ENCODE results near the gene PIWIL4. TPM values are rescaled to one million over a fixed set of nuclear protein-coding genes. Genes with fewer than 3 reads are reported as not detected.

PIWIL4 gene
- total RNA-seq, 1 donor from 2014 or later = 2.6 TPM

DNA sequence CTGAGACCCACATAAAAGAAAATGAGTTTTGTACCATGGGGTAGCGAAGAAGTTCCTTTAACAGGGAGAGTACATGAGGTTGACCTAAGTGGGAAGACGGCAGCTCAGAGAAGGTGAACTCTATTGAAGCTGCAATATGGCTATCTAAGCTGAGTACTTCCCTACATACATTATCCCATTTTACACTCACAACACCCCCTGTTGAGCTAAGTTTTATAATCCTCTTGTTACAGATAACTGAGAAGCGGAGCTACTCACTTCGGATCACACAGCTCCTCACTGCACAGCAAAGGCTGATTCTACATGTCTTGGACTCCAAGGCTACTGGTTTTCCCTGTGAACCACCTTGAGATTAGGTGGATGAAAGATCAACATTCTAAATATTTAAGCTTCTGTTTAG lies 8.2 kb upstream of the PIWIL4 start:
- DNase-seq (ENCODE audit: low spot score) = no peak
- TF ChIP-seq, protein P1, sequence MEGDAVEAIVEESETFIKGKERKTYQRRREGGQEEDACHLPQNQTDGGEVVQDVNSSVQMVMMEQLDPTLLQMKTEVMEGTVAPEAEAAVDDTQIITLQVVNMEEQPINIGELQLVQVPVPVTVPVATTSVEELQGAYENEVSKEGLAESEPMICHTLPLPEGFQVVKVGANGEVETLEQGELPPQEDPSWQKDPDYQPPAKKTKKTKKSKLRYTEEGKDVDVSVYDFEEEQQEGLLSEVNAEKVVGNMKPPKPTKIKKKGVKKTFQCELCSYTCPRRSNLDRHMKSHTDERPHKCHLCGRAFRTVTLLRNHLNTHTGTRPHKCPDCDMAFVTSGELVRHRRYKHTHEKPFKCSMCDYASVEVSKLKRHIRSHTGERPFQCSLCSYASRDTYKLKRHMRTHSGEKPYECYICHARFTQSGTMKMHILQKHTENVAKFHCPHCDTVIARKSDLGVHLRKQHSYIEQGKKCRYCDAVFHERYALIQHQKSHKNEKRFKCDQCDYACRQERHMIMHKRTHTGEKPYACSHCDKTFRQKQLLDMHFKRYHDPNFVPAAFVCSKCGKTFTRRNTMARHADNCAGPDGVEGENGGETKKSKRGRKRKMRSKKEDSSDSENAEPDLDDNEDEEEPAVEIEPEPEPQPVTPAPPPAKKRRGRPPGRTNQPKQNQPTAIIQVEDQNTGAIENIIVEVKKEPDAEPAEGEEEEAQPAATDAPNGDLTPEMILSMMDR (IDR thresholded peaks at IDR 0.05) = no peak
- Mint-ChIP-seq H3K4me3 (ENCODE audit: unreplicated experiment) (no peak overlapping the region), H3K4me1 (ENCODE audit: low read depth) (peaks cover 46% of the 10 kb centered on the region), H3K9me3 (ENCODE audit: low read depth) (no peaks in the 10 kb centered on the region), H3K27ac (ENCODE audit: unreplicated experiment) (no peak overlapping the region), H3K27me3 (ENCODE audit: low read depth) (no peaks in the 10 kb centered on the region), H3K36me3 (ENCODE audit: low read depth) (no peaks in the 10 kb centered on the region)

DNA sequence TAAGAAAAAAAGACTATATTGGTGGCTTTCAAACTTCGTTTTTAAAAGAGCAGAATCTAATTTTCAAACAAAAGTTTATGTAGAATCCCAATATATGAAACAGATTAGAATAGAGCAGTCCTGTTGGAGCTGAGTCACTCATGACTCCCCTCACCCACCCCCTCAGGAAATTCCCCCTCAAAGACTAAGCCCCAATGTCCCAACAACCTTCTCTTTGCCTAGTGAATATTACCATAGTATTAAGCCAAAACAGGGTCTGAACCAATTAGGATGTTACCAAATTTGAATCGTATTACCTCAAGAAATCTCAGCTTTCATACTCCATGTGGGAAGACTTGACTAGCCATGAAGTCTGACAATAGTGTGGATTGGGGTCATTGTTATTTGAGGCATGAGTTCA lies 7.8 kb upstream of the PIWIL4 start:
- no peaks in the 10 kb centered on the region for H3K36me3 Mint-ChIP-seq (ENCODE audit: low read depth)
- H3K4me3 Mint-ChIP-seq (ENCODE audit: unreplicated experiment) = no peak overlapping the region
- peaks cover 48% of the 10 kb centered on the region for H3K4me1 Mint-ChIP-seq (ENCODE audit: low read depth)
- H3K27ac Mint-ChIP-seq (ENCODE audit: unreplicated experiment) = no peak overlapping the region
- no peak for DNase-seq (ENCODE audit: low spot score)
- H3K27me3 Mint-ChIP-seq (ENCODE audit: low read depth) = no peaks in the 10 kb centered on the region
- TF ChIP-seq, protein P1 (IDR thresholded peaks at IDR 0.05) = no peak
- H3K9me3 Mint-ChIP-seq (ENCODE audit: low read depth) = no peaks in the 10 kb centered on the region

DNA sequence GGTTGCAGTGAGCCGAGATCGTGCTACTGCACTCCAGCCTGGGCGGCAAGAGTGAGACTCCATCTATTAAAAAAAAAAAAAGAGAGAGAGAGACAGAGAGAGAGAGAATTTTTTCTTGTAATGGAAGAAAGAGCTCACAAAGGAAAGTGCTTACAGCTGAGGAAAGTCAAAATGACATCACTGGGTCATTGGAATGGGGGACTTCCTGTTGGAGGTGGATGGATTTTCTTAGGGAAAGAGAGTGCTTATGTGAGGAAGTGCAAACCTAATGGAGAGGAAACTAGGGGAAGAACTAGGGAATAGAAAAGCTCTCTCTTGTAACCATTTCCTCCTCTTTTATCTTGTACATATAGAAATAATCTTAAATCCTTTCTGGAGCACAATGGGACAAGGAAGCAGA lies 6.3 kb upstream of the PIWIL4 start:
- no peak overlapping the region for H3K4me3 Mint-ChIP-seq (ENCODE audit: unreplicated experiment)
- H3K4me1 Mint-ChIP-seq (ENCODE audit: low read depth) = peaks cover 50% of the 10 kb centered on the region
- no peaks in the 10 kb centered on the region for H3K9me3 Mint-ChIP-seq (ENCODE audit: low read depth)
- no peaks in the 10 kb centered on the region for H3K27me3 Mint-ChIP-seq (ENCODE audit: low read depth)
- no peak for DNase-seq (ENCODE audit: low spot score)
- no peak overlapping the region for H3K27ac Mint-ChIP-seq (ENCODE audit: unreplicated experiment)
- H3K36me3 Mint-ChIP-seq (ENCODE audit: low read depth) = no peaks in the 10 kb centered on the region
- TF ChIP-seq, protein P1 (IDR thresholded peaks at IDR 0.05) = no peak

DNA sequence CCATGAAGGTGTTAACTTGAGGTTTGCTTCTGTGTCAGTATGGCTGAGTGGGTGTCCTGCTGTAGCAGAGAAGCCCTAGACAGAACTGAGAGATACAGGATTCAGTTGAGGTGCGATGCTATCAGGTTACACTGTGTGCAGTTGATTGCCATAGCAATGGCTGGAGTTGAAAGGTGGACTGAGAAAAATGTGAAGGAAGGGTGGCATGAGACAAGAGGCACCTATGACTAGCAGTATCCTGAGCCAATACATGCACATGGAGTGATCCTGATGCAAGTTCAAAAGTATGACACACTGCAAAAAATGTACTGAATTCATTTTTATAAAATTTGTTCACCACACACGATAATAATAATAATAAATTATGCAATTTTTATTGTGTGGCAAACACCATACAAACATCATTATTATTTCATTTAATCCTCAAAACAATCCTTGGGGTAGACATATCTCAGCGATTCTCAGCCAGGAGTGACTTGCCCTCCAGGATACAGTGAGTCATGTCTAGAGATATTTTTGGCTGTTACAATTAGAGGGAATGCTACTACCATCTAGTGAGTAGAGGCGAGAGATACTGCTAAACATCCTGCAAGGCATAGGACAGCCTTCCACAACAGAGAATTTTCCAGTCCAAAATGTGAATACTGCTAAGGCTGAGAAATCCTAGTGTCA lies 3.9 kb upstream of the PIWIL4 start:
- no peak overlapping the region for H3K4me3 Mint-ChIP-seq (ENCODE audit: unreplicated experiment)
- H3K27ac Mint-ChIP-seq (ENCODE audit: unreplicated experiment) = peak overlapping the region; percentile 97
- TF ChIP-seq, protein P1 (IDR thresholded peaks at IDR 0.05) = peak; percentile 80
- no peak for DNase-seq (ENCODE audit: low spot score)
- peaks cover 29% of the 10 kb centered on the region for H3K4me1 Mint-ChIP-seq (ENCODE audit: low read depth)
- H3K27me3 Mint-ChIP-seq (ENCODE audit: low read depth) = no peaks in the 10 kb centered on the region
- no peaks in the 10 kb centered on the region for H3K9me3 Mint-ChIP-seq (ENCODE audit: low read depth)
- no peaks in the 10 kb centered on the region for H3K36me3 Mint-ChIP-seq (ENCODE audit: low read depth)

DNA sequence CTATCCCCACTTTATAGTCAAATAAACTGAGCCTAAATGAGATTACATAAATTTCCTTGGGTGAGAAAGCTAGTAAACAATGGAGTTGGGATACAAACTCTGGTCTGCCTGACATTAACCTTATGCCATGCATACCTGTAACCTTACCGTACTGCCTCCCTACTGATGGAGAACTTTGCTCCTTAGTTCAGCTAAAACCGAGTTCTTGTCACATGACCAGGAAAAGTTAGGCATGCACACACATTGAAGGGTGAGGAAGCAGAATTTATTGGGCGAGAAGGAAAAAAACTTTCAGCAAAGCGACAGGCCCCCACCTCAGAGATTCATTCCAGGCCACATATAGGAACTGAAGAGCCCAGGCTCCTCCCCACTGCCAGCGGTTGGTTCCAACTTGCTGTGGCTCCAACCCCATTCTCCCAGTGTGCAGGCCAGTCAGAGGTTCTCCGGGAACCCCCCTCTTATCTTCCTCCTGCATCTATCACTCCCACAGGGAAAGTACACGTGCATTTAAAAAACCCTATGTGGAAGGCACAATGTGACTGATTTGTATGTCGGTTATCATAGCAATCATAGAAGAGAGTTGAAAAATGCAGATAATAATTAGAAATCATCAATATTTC lies 3.2 kb upstream of the PIWIL4 start:
- peak overlapping the region; percentile 97 for H3K27ac Mint-ChIP-seq (ENCODE audit: unreplicated experiment)
- H3K36me3 Mint-ChIP-seq (ENCODE audit: low read depth) = no peaks in the 10 kb centered on the region

More for the DNA sequence above, 3.2 kb upstream of the PIWIL4 start:
- Mint-ChIP-seq H3K9me3 (ENCODE audit: low read depth) (no peaks in the 10 kb centered on the region), H3K4me3 (ENCODE audit: unreplicated experiment) (no peak overlapping the region), H3K4me1 (ENCODE audit: low read depth) (peaks cover 28% of the 10 kb centered on the region), H3K27me3 (ENCODE audit: low read depth) (no peaks in the 10 kb centered on the region)
- TF ChIP-seq, protein P1 (IDR thresholded peaks at IDR 0.05) = peak; percentile 46
- DNase-seq (ENCODE audit: low spot score) = no peak

All from chondrocyte (in vitro differentiated cells).